Karpas-422 (cell line): ENCODE data around the gene TMPRSS5. TPM values are rescaled to one million over a fixed set of nuclear protein-coding genes. Genes with fewer than 3 reads are reported as not detected.
"Not testable (repeated sequence)": the region's sequence is repeated elsewhere in the genome, so short reads cannot be mapped to it uniquely, and the experiment has no call there.

Experiments used
- DNase-seq: peaks from one replicate; pipeline ENCODE4 v3.0.0-alpha.2; 2015
- H2AFZ ChIP-seq: fragments of 200-600 bp; sonication (generic); 2 replicates; pipeline ENCODE4 v1.6.1; 2014; ENCODE audit warnings: antibody characterized with exemption, low read length, mixed read lengths
- H3K27ac ChIP-seq: fragments of 200-600 bp; sonication (generic); 2 replicates; pipeline ENCODE4 v1.5.1; 2014; ENCODE audit warnings: mild to moderate bottlenecking, low read length, moderate library complexity
- H3K27me3 ChIP-seq: fragments of 200-600 bp; sonication (generic); 2 replicates; pipeline ENCODE4 v1.6.1; 2014; ENCODE audit warnings: low read length, mixed read lengths
- H3K36me3 ChIP-seq: fragments of 200-600 bp; sonication (generic); 2 replicates; pipeline ENCODE4 v1.6.1; 2014; ENCODE audit warnings: low read length, mixed read lengths; ENCODE audit not compliant: insufficient read depth
- H3K4me1 ChIP-seq: fragments of 200-600 bp; sonication (generic); 2 replicates; pipeline ENCODE4 v1.6.1; 2014; ENCODE audit warnings: mild to moderate bottlenecking, low read length, mixed read lengths
- H3K4me2 ChIP-seq: fragments of 200-600 bp; sonication (generic); 2 replicates; pipeline ENCODE4 v1.6.1; 2014; ENCODE audit warnings: low read length, low read depth, mild to moderate bottlenecking; ENCODE audit not compliant: poor library complexity, severe bottlenecking
- H3K4me3 ChIP-seq: fragments of 200-600 bp; sonication (generic); 2 replicates; pipeline ENCODE4 v1.5.1; 2014; ENCODE audit warnings: mild to moderate bottlenecking, antibody characterized with exemption, low read length, mixed read lengths
- H3K79me2 ChIP-seq: fragments of 200-600 bp; sonication (generic); 2 replicates; pipeline ENCODE4 v1.6.1; 2014; ENCODE audit warnings: mild to moderate bottlenecking, low read length, mixed read lengths
- H3K9ac ChIP-seq: fragments of 200-600 bp; sonication (generic); 2 replicates; pipeline ENCODE4 v1.6.0; 2014; ENCODE audit warnings: low read length
- H3K9me2 ChIP-seq: fragments of 200-600 bp; sonication (generic), shearing (Covaris generic); replicated peaks from 2 replicates; pipeline ENCODE4 v1.6.0; 2014; ENCODE audit warnings: mild to moderate bottlenecking, low read length, moderate library complexity; ENCODE audit not compliant: insufficient read depth
- H3K9me3 ChIP-seq: fragments of 300-700, 200-600 bp; sonication (generic); 2 replicates; pipeline ENCODE4 v1.6.1; 2014; ENCODE audit warnings: low read length, mixed read lengths
- H4K20me1 ChIP-seq: fragments of 200-600 bp; sonication (generic); 2 replicates; pipeline ENCODE4 v1.6.1; 2014; ENCODE audit warnings: mild to moderate bottlenecking, antibody characterized with exemption, low read length, low read depth; ENCODE audit not compliant: insufficient read depth
- total RNA-seq: library from RNA; depleted of rRNA; stranded (reverse); fragments of >200 nt; shearing (Covaris generic); gene quantifications from 2 replicates; pipeline ENCODE4 v1.2.3, GENCODE V29; 2014; ENCODE audit warnings: low replicate concordance

TMPRSS5 gene
- total RNA-seq, 1 experiment from 2014 or later: 0.19 TPM

DNA sequence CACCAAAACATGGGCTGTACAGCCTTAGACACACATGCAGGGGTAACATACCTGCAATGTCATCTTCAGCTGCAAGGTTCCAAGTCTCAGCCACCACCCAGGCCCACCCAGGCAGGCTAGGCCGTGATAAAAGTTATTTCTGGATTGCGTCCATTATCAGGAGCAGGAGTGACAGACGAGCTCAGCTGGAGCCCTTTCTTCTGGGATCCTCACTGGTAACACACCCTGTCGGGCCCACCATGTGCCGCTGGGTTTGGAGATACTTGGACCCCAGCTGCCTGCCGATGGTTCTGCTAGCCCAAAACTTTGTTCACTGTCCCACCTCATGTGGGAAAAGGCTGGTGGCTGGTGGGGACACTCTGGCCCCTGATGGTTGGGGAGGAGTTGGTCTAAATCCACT, 24.8 kb downstream of the TMPRSS5 start:
- no peak overlapping the region for H3K9ac ChIP-seq
- no peaks in the 10 kb centered on the region for H3K9me3 ChIP-seq
- H2AFZ ChIP-seq: no peak overlapping the region
- no peak for DNase-seq
- H3K27me3 ChIP-seq: no peaks in the 10 kb centered on the region
- no peaks in the 10 kb centered on the region for H4K20me1 ChIP-seq
- no peak overlapping the region for H3K27ac ChIP-seq
- H3K79me2 ChIP-seq: no peaks in the 10 kb centered on the region
- H3K36me3 ChIP-seq: no peaks in the 10 kb centered on the region
- H3K9me2 ChIP-seq: no peaks in the 10 kb centered on the region
- no peak overlapping the region for H3K4me3 ChIP-seq
- H3K4me1 ChIP-seq: peaks cover 10% of the 10 kb centered on the region
- no peak overlapping the region for H3K4me2 ChIP-seq

DNA sequence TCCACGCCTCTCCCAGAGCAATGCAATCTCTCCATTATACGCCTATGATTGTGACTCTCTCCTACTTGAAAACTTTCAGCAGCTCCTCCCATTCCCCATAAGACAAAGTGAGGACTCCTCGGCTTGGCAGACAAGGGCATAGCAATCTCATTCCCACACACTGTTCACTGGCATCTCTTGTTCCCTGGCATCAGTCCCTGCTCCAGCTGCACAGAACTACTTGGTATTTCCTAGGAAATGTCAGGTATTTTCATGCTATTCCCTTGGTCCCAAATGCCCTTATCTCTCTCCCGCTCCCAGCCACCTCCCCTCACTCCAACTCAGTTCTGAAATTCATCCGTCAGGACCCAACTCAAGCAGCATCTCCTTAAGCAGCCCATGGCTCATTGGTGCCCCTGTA, 28.4 kb downstream of the TMPRSS5 start:
- H3K27ac ChIP-seq: no peak overlapping the region
- no peaks in the 10 kb centered on the region for H3K79me2 ChIP-seq
- H3K4me2 ChIP-seq: no peak overlapping the region
- no peaks in the 10 kb centered on the region for H4K20me1 ChIP-seq
- H3K36me3 ChIP-seq: no peaks in the 10 kb centered on the region
- H3K4me1 ChIP-seq: peaks cover 28% of the 10 kb centered on the region
- no peak overlapping the region for H3K9ac ChIP-seq
- H2AFZ ChIP-seq: no peak overlapping the region
- H3K9me2 ChIP-seq: no peaks in the 10 kb centered on the region
- no peaks in the 10 kb centered on the region for H3K9me3 ChIP-seq
- no peaks in the 10 kb centered on the region for H3K27me3 ChIP-seq
- H3K4me3 ChIP-seq: no peak overlapping the region
- no peak for DNase-seq

DNA sequence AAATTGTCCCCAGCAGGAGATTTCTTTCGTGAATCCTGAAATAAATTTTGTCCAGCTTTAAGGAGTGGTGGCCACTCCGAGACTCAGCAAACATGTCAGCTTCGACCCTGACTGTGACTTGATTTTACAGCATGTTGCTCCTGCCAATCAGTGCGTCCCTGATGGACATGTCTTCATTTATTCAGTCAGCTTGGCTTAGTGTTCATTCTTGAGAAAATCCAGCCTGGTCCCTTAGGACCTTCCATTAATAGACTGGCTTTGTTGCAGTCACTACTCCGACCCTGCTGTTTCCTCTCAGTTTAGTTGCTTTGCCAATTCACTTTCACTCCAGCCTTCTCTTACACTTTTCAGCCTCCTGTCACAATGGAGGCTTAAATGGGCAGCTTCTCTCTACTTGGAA, 30.5 kb downstream of the TMPRSS5 start:
- Histone ChIP-seq H3K27ac (peak overlapping the region; percentile 39), H3K4me1 (peaks cover 28% of the 10 kb centered on the region), H3K79me2 (no peaks in the 10 kb centered on the region), H3K36me3 (no peaks in the 10 kb centered on the region), H4K20me1 (no peaks in the 10 kb centered on the region), H3K4me2 (peak overlapping the region; percentile 62), H3K27me3 (no peaks in the 10 kb centered on the region), H3K9me3 (no peaks in the 10 kb centered on the region), H2AFZ (peak overlapping the region; percentile 54), H3K4me3 (no peak overlapping the region), H3K9me2 (no peaks in the 10 kb centered on the region), H3K9ac (peak overlapping the region; percentile 53)
- DNase-seq: peak; percentile 47

DNA sequence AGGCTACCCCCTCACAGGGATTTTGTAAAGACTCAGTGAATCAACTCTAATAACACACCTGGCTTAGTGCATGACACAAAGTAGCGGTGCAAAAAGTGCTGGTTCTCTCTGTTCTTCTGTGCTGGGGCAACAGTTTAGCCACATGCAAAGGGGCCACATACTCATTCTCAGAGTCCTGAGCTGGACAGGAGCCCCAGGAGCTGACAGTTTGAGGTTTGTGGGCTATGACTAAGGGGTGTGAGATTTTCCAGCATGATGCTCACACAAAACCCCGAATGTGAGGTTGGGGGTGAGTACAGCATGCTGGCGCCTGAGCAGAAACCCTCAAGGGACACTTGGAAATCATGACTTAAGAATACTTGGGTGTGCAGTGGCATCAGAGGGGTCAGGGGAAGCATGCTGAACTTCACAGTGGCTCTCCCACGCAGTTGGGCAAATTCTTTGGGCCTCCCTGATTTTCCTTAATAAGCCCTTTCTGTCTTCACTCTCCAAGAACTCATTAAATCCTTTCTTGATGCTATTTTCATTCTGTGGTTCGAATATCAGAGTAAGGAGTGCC, 31.0 kb downstream of the TMPRSS5 start:
- Histone ChIP-seq H4K20me1 (no peaks in the 10 kb centered on the region), H3K4me2 (peak overlapping the region; percentile 62), H3K9me3 (no peaks in the 10 kb centered on the region), H3K27ac (peak overlapping the region; percentile 39), H3K4me1 (peaks cover 29% of the 10 kb centered on the region), H3K27me3 (no peaks in the 10 kb centered on the region), H2AFZ (peak overlapping the region; percentile 54; the same call in 1 of the 2 replicates), H3K4me3 (no peak overlapping the region), H3K79me2 (no peaks in the 10 kb centered on the region), H3K9me2 (no peaks in the 10 kb centered on the region), H3K9ac (peak overlapping the region; percentile 53), H3K36me3 (no peaks in the 10 kb centered on the region)
- DNase-seq: no peak

DNA sequence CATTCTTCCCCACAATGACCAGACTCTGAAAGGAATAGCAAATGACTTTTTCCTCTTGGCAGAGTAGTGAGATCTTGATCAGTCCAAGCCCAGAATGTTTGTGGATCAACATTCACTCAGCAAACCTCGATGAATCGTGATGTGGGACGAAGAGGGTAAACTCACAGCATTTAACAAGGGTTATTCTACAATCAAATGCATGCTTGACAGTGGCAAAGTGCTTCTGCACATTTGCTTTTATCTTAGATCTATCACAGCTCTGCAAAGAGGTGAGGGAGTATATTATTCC, 31.8 kb downstream of the TMPRSS5 start:
- H3K79me2 ChIP-seq: no peaks in the 10 kb centered on the region
- no peak overlapping the region for H3K9ac ChIP-seq
- no peaks in the 10 kb centered on the region for H3K9me3 ChIP-seq
- peaks cover 37% of the 10 kb centered on the region for H3K4me1 ChIP-seq
- H4K20me1 ChIP-seq: no peaks in the 10 kb centered on the region
- H3K36me3 ChIP-seq: no peaks in the 10 kb centered on the region
- H3K4me2 ChIP-seq: peak overlapping the region; percentile 62
- H3K9me2 ChIP-seq: no peaks in the 10 kb centered on the region
- no peak overlapping the region for H2AFZ ChIP-seq
- DNase-seq: no peak
- no peak overlapping the region; the same call in 1 of the 2 replicates for H3K27ac ChIP-seq
- H3K27me3 ChIP-seq: no peaks in the 10 kb centered on the region
- H3K4me3 ChIP-seq: no peak overlapping the region

DNA sequence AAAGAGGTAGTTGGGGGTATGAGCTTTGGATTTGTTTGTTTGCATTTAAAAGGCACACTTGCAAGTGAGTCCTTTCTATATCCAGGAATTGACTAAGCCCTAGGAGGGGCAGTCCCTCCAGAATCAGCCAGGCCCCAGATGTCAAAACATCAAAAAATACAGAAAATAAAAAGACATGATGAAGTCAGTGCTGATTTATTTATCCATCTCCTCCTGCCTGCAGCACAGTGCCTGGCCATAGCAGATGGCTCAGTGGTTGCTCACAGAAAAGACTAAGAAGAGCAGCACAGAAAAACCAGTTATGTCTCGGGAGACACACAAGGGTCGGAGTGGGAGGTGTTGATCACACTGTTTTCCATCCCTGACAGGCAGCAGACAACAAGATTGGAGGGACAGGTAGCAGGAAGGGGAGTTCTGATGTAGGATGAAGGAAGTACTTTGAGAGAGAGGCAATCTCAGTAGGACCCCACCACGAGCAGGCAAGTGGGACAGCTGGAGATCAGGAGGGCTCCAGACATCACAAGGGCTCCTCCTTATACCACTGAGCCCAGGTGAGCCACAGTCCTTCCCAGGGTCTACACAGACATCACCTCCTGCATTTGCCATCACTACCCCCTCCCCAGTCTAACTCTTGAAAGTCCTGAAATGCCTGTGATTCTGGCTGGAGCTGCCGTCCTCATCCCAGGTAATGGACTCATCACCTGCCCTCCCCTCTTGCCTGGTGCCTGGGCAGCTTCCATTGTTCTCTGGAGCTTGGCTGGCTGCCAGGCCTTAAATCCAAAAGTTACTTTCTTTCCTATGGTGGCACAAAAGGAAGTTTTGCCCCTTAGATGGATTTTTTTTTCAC, 32.3 kb downstream of the TMPRSS5 start:
- Histone ChIP-seq H2AFZ (no peak overlapping the region), H3K27me3 (no peaks in the 10 kb centered on the region), H3K4me2 (no peak overlapping the region), H3K9ac (no peak overlapping the region), H3K27ac (no peak overlapping the region), H4K20me1 (no peaks in the 10 kb centered on the region), H3K4me3 (no peak overlapping the region), H3K79me2 (no peaks in the 10 kb centered on the region), H3K9me3 (no peaks in the 10 kb centered on the region), H3K36me3 (no peaks in the 10 kb centered on the region), H3K4me1 (peaks cover 42% of the 10 kb centered on the region), H3K9me2 (no peaks in the 10 kb centered on the region)
- no peak for DNase-seq

DNA sequence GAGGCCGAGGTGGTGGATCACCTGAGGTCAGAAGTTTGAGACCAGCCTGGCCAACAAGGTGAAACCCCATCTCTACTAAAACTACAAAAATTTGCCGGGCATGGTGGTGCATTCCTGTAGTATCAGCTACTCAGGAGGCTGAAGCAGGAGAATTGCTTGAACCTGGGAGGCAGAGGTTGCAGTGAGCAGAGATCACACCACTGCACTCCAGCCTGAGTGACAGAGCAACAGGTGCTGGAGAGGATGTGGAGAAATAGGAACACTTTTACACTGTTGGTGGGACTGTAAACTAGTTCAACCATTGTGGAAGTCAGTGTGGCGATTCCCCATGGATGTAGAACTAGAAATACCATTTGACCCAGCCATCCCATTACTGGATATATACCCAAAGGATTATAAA, 34.2 kb downstream of the TMPRSS5 start:
- not testable (repeated sequence) for H4K20me1 ChIP-seq, H3K79me2 ChIP-seq, H3K9ac ChIP-seq, DNase-seq, H2AFZ ChIP-seq, H3K4me3 ChIP-seq, H3K9me3 ChIP-seq, H3K27ac ChIP-seq, H3K27me3 ChIP-seq, H3K4me2 ChIP-seq, H3K36me3 ChIP-seq, H3K9me2 ChIP-seq
- peaks cover 46% of the 10 kb centered on the region for H3K4me1 ChIP-seq

DNA sequence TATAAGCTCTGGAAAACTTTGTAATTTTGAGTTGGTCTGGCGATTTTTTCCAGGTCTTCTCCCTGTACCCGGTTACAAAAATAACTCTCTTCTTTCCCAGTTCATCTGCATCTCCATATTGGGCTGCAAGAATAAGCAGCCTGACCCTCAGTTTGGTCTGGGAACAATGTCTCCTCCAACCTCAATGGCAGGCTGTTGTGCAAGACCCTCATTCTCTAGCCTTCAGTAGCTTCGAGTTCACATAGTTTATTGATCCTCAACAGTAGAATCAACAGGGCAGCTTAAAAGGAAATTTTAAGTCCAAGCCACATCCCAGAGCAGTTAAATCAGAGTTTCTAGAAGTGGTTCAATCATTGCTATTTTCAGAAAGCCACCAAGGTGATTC, 35.3 kb downstream of the TMPRSS5 start:
- no peaks in the 10 kb centered on the region for H3K9me2 ChIP-seq
- H3K9ac ChIP-seq: no peak overlapping the region
- no peak overlapping the region for H3K4me2 ChIP-seq
- H3K36me3 ChIP-seq: no peaks in the 10 kb centered on the region
- no peak overlapping the region for H2AFZ ChIP-seq
- H3K4me1 ChIP-seq: peaks cover 41% of the 10 kb centered on the region
- H3K4me3 ChIP-seq: no peak overlapping the region
- H3K9me3 ChIP-seq: no peaks in the 10 kb centered on the region
- no peaks in the 10 kb centered on the region for H3K27me3 ChIP-seq
- DNase-seq: no peak
- no peak overlapping the region for H3K27ac ChIP-seq
- no peaks in the 10 kb centered on the region for H3K79me2 ChIP-seq
- no peaks in the 10 kb centered on the region for H4K20me1 ChIP-seq
